SK-N-MC (cell line): ENCODE data around the gene AQP12A.
"Not testable (repeated sequence)": the region's sequence is repeated elsewhere in the genome, so short reads cannot be mapped to it uniquely, and the experiment has no call there.

Experiments
- EZH2 ChIP-seq: fragments of 200-600 bp; sonication (generic); IDR thresholded peaks from one replicate; pipeline ENCODE4 v1.6.1; 2017; ENCODE audit warnings: antibody characterized with exemption
- FOXP2 ChIP-seq: optimal IDR thresholded peaks from 2 replicates; pipeline ENCODE3; 2011; ENCODE audit warnings: mild to moderate bottlenecking, moderate library complexity; ENCODE audit not compliant: insufficient read depth; ENCODE audit errors: extremely low read length, control extremely low read depth
- POLR2AphosphoS5 ChIP-seq: IDR thresholded peaks from 2 replicates; pipeline ENCODE4 v1.6.1; 2012; ENCODE audit warnings: mild to moderate bottlenecking, low read depth, low read length, borderline replicate concordance

DNA sequence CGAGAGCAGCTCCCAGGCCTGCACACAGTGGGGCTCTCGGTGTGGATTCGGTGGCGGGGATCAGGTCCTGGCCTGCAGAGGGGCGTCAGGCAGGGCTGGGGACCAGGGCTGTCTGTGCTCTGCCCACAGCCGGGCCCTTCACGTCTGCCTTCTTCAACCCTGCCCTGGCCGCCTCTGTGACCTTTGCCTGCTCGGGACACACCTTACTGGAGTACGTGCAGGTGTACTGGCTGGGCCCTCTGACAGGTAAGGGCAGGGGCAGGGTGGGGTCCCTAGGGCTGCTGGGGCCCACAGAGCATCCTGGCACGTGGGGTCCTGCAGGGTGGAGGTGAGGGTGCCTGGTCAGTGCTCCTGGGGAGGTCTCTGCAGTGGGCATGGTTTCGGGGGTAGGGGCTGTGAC, 2.6 kb downstream of the AQP12A start:
- TF ChIP-seq POLR2AphosphoS5, EZH2, FOXP2: not testable (repeated sequence)
